ENCODE measurements around the gene MARCHF6.

Gene MARCHF6

GRCh38 chr5:10363519-10364185, 10.2 kb downstream of the MARCHF6 start:
- ChIA-PET CTCF (interaction anchor here (0.6 to 1.8 kb wide), 3 partner anchors 11 to 80 kb away, joined by 5 to 11 read pairs (median 6); no protein-coding TSS in a partner anchor), POLR2A (interaction anchor here (0.9 to 1.4 kb wide), 2 partner anchors 9 to 10 kb away, joined by 3 to 4 read pairs; partner anchors contain the start of gene MARCHF6)
- TF ChIP-seq PKNOX1 (IDR thresholded peaks at IDR 0.05) (no peak), NFRKB (IDR thresholded peaks at IDR 0.05) (no peak), ELF4 (IDR thresholded peaks at IDR 0.05) (no peak), ZNF384 (IDR thresholded peaks at IDR 0.05) (no peak), ARNT (IDR thresholded peaks at IDR 0.05) (no peak), FOXM1 (IDR thresholded peaks at IDR 0.05; ENCODE audit: borderline replicate concordance) (no peak), SUZ12 (IDR thresholded peaks at IDR 0.05) (no peak), CTBP1 (IDR thresholded peaks at IDR 0.05; ENCODE audit: borderline replicate concordance) (no peak), FOXK2 (IDR thresholded peaks at IDR 0.05) (no peak), FOXA1 (IDR thresholded peaks at IDR 0.05) (no peak), HDGF (IDR thresholded peaks at IDR 0.05; ENCODE audit: borderline replicate concordance) (no peak), SP1 (IDR thresholded peaks at IDR 0.05) (no peak), LEF1 (IDR thresholded peaks at IDR 0.05; ENCODE audit: borderline replicate concordance) (no peak), TARDBP (IDR thresholded peaks at IDR 0.05) (no peak), BHLHE40 (IDR thresholded peaks at IDR 0.05; ENCODE audit: borderline replicate concordance) (no peak), L3MBTL2 (conservative IDR thresholded peaks at IDR 0.05) (no peak)

GRCh38 chr5:10364186-10364689, 10.7 kb downstream of the MARCHF6 start:
- ChIA-PET POLR2A (interaction anchor here (0.8 to 1.4 kb wide), 3 partner anchors 9 to 11 kb away, joined by 3 to 4 read pairs (median 3); partner anchors contain the start of gene MARCHF6), CTCF (interaction anchor here (0.7 to 1.8 kb wide), 4 partner anchors 9 to 80 kb away, joined by 3 to 11 read pairs (median 5); no protein-coding TSS in a partner anchor)
- no peak for DNase-seq (ENCODE audit: extremely low spot score)
- no peak for TF ChIP-seq ZNF384 (IDR thresholded peaks at IDR 0.05)
- no peak for TF ChIP-seq TARDBP (IDR thresholded peaks at IDR 0.05)
- no peak for TF ChIP-seq SP1 (IDR thresholded peaks at IDR 0.05)
- TF ChIP-seq PKNOX1 (IDR thresholded peaks at IDR 0.05), result no peak
- no peak for TF ChIP-seq ARNT (IDR thresholded peaks at IDR 0.05)
- TF ChIP-seq SUZ12 (IDR thresholded peaks at IDR 0.05), result no peak
- TF ChIP-seq BHLHE40 (IDR thresholded peaks at IDR 0.05; ENCODE audit: borderline replicate concordance), result no peak
- no peak for TF ChIP-seq FOXM1 (IDR thresholded peaks at IDR 0.05; ENCODE audit: borderline replicate concordance)
- no peak for TF ChIP-seq FOXA1 (IDR thresholded peaks at IDR 0.05)
- no peak for TF ChIP-seq ELF4 (IDR thresholded peaks at IDR 0.05)
- no peak for TF ChIP-seq L3MBTL2 (conservative IDR thresholded peaks at IDR 0.05)
- TF ChIP-seq FOXK2 (IDR thresholded peaks at IDR 0.05), result no peak

More at GRCh38 chr5:10363519-10364185, 10.2 kb downstream of the MARCHF6 start:
- DNase-seq (ENCODE audit: extremely low spot score), result no peak

GRCh38 chr5:10365782-10366181, 12.3 kb downstream of the MARCHF6 start:
- TF ChIP-seq ELF4 (IDR thresholded peaks at IDR 0.05) (no peak), ZNF384 (IDR thresholded peaks at IDR 0.05) (no peak), TARDBP (IDR thresholded peaks at IDR 0.05) (no peak), SUZ12 (IDR thresholded peaks at IDR 0.05) (no peak), CTBP1 (IDR thresholded peaks at IDR 0.05; ENCODE audit: borderline replicate concordance) (no peak), SP1 (IDR thresholded peaks at IDR 0.05) (no peak)
- ChIA-PET POLR2A (no interaction called here), CTCF (interaction anchor here (1.0 kb wide), 1 partner anchor 8 kb away, joined by 4 read pairs; no protein-coding TSS in a partner anchor)
- DNase-seq (ENCODE audit: extremely low spot score), result no peak

GRCh38 chr5:10366310-10367272, 13.1 kb downstream of the MARCHF6 start:
- POLR2A ChIA-PET, result interaction anchor here (0.5 to 2.4 kb wide), 2 partner anchors 8 to 13 kb away, joined by 3 to 11 read pairs; partner anchors contain the start of gene MARCHF6
- DNase-seq (ENCODE audit: extremely low spot score), result no peak
- CTCF ChIA-PET, result interaction anchor here (0.6 to 1.0 kb wide), 2 partner anchors 9 to 23 kb away, joined by 4 read pairs; no protein-coding TSS in a partner anchor
- TF ChIP-seq HDGF (IDR thresholded peaks at IDR 0.05; ENCODE audit: borderline replicate concordance) (no peak), L3MBTL2 (conservative IDR thresholded peaks at IDR 0.05) (no peak), SP1 (IDR thresholded peaks at IDR 0.05) (no peak), PKNOX1 (IDR thresholded peaks at IDR 0.05) (no peak), FOXK2 (IDR thresholded peaks at IDR 0.05) (no peak), NFRKB (IDR thresholded peaks at IDR 0.05) (no peak), TARDBP (IDR thresholded peaks at IDR 0.05) (no peak), CTBP1 (IDR thresholded peaks at IDR 0.05; ENCODE audit: borderline replicate concordance) (no peak), ELF4 (IDR thresholded peaks at IDR 0.05) (no peak), SUZ12 (IDR thresholded peaks at IDR 0.05) (no peak), FOXM1 (IDR thresholded peaks at IDR 0.05; ENCODE audit: borderline replicate concordance) (no peak), ZNF384 (IDR thresholded peaks at IDR 0.05) (no peak), FOXA1 (IDR thresholded peaks at IDR 0.05) (no peak), BHLHE40 (IDR thresholded peaks at IDR 0.05; ENCODE audit: borderline replicate concordance) (no peak), ARNT (IDR thresholded peaks at IDR 0.05) (no peak)

- POLR2A ChIA-PET, result interaction anchor here (2.4 kb wide), 1 partner anchor 14 kb away, joined by 11 read pairs; the partner anchor contains the start of gene MARCHF6
- CTCF ChIA-PET, result interaction anchor here (1.4 kb wide), 1 partner anchor 11 kb away, joined by 4 read pairs; no protein-coding TSS in a partner anchor
- DNase-seq (ENCODE audit: extremely low spot score), result no peak
- TF ChIP-seq ZNF384 (IDR thresholded peaks at IDR 0.05), result no peak
- no peak for TF ChIP-seq BHLHE40 (IDR thresholded peaks at IDR 0.05; ENCODE audit: borderline replicate concordance)
- no peak for TF ChIP-seq FOXA1 (IDR thresholded peaks at IDR 0.05)
- no peak for TF ChIP-seq LEF1 (IDR thresholded peaks at IDR 0.05; ENCODE audit: borderline replicate concordance)
- TF ChIP-seq FOXM1 (IDR thresholded peaks at IDR 0.05; ENCODE audit: borderline replicate concordance), result no peak
- no peak for TF ChIP-seq PKNOX1 (IDR thresholded peaks at IDR 0.05)
Measured at GRCh38 chr5:10367579-10367978, 14.1 kb downstream of the MARCHF6 start.
